ENCODE results near the gene KCNA3.
"Not testable (repeated sequence)": the region's sequence is repeated elsewhere in the genome, so short reads cannot be mapped to it uniquely, and the experiment has no call there.

Gene KCNA3

GRCh38 chr1:110680036-110680735 is 5.4 kb upstream of the KCNA3 start:
- no peak for DNase-seq (ENCODE audit: low read depth, low spot score)

- DNase-seq (ENCODE audit: low read depth, low spot score) = no peak
Observed at GRCh38 chr1:110677526-110677925, 2.8 kb upstream of the KCNA3 start.

GRCh38 chr1:110676970-110677369 is 2.2 kb upstream of the KCNA3 start:
- no peak for DNase-seq (ENCODE audit: low read depth, low spot score)

- DNase-seq (ENCODE audit: low read depth, low spot score) = no peak
Observed at GRCh38 chr1:110675060-110675791, 486 bp upstream of the KCNA3 start.

- no peak for DNase-seq (ENCODE audit: low read depth, low spot score)
Observed at GRCh38 chr1:110673805-110674336, 869 bp downstream of the KCNA3 start.

GRCh38 chr1:110673197-110673701 is 1.5 kb downstream of the KCNA3 start:
- no peak for DNase-seq (ENCODE audit: low read depth, low spot score)

- no peak for DNase-seq (ENCODE audit: low read depth, low spot score)
Observed at GRCh38 chr1:110672753-110673108, 2.0 kb downstream of the KCNA3 start.

GRCh38 chr1:110672001-110672752 is 2.6 kb downstream of the KCNA3 start:
- DNase-seq (ENCODE audit: low read depth, low spot score) = no peak

- DNase-seq (ENCODE audit: low read depth, low spot score) = no peak
Observed at GRCh38 chr1:110671361-110671760, 3.4 kb downstream of the KCNA3 start.

GRCh38 chr1:110668549-110668948 is 6.2 kb downstream of the KCNA3 start:
- DNase-seq (ENCODE audit: low read depth, low spot score) = no peak

- DNase-seq (ENCODE audit: low read depth, low spot score) = no peak
Observed at GRCh38 chr1:110667776-110668175, 7.0 kb downstream of the KCNA3 start.

GRCh38 chr1:110663241-110663640 is 11.5 kb downstream of the KCNA3 start:
- no peak for DNase-seq (ENCODE audit: low read depth, low spot score)

GRCh38 chr1:110659559-110659958 is 15.2 kb downstream of the KCNA3 start:
- not testable (repeated sequence) for DNase-seq (ENCODE audit: low read depth, low spot score)

GRCh38 chr1:110657351-110657750 is 17.4 kb downstream of the KCNA3 start:
- DNase-seq (ENCODE audit: low read depth, low spot score) = no peak

- no peak for DNase-seq (ENCODE audit: low read depth, low spot score)
Observed at GRCh38 chr1:110650609-110651008, 24.1 kb downstream of the KCNA3 start.

- no peak for DNase-seq (ENCODE audit: low read depth, low spot score)
Observed at GRCh38 chr1:110648417-110648816, 26.3 kb downstream of the KCNA3 start.

- DNase-seq (ENCODE audit: low read depth, low spot score) = no peak
Observed at GRCh38 chr1:110647254-110647891, 27.4 kb downstream of the KCNA3 start.

GRCh38 chr1:110645821-110646735 is 28.7 kb downstream of the KCNA3 start:
- DNase-seq (ENCODE audit: low read depth, low spot score) = peak; percentile 29

GRCh38 chr1:110645211-110645610 is 29.5 kb downstream of the KCNA3 start:
- no peak for DNase-seq (ENCODE audit: low read depth, low spot score)

- DNase-seq (ENCODE audit: low read depth, low spot score) = no peak
Observed at GRCh38 chr1:110643879-110644472, 30.8 kb downstream of the KCNA3 start.
